ENCODE results near the gene TBC1D7. TPM values are rescaled to one million over a fixed set of nuclear protein-coding genes. Genes with fewer than 3 reads are reported as not detected.

Gene TBC1D7
- polyA plus RNA-seq, 1 experiment = 18.6 TPM

DNA sequence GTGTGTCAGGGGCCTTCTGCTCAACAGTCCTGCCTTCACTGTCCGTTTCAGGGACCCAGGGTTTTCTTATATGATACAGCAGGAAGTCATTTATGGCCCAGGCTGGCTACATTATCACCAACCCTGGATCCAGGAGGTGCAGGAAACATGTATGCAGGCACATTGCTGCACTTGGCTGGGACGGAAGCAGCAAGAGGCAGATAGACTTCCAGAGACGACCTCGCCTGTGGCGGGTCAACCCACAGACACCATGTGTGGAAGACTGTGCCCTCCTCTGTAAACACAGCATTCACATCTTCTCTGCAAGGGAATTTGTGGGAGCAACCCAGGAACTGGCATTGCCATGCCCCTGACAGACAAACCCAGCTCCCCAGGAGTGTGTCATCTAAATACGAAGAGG, 43.7 kb downstream of the TBC1D7 start:
- CTCF ChIA-PET = interaction anchor here (1.0 kb wide), 1 partner anchor 14 kb away, joined by 4 read pairs; no protein-coding TSS in a partner anchor
- no peak for TF ChIP-seq CTCF (IDR thresholded peaks at IDR 0.05; ENCODE audit: insufficient read depth, low read depth, low read length)
- H3K27me3 ChIP-seq (ENCODE audit: control insufficient read depth, insufficient read depth, low read length) = no peaks in the 10 kb centered on the region
- H3K4me3 ChIP-seq (ENCODE audit: low read depth, low read length) = no peak overlapping the region
- POLR2A ChIA-PET = no interaction called here
- no peaks in the 10 kb centered on the region for H3K36me3 ChIP-seq (ENCODE audit: control insufficient read depth, insufficient read depth, low read length)
- no peak for DNase-seq (ENCODE audit: low read depth)

DNA sequence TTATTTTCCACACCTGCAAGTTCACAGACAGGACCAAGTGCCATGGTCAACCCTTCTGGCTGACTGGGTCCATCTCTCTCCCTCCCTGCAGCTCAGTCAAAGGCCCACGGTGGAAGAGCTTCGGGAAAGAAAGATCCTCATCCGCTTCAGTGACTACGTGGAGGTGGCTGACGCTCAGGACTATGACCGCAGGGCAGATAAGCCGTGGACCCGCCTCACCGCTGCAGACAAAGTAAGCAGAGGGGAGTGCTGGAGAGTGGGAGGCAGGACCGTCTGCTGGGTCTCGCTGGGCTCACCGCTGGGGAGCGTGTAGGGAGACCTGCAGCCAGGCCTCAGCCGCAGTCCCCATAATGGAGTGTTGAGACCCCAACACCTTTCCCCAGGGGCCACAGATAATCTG, 45.0 kb downstream of the TBC1D7 start:
- H3K27me3 ChIP-seq (ENCODE audit: control insufficient read depth, insufficient read depth, low read length) = no peaks in the 10 kb centered on the region
- no peak overlapping the region for H3K4me3 ChIP-seq (ENCODE audit: low read depth, low read length)
- ChIA-PET CTCF (interaction anchor here (0.6 kb wide), 3 partner anchors 33 to 553 kb away, joined by 3 to 5 read pairs (median 3); no protein-coding TSS in a partner anchor), POLR2A (no interaction called here)
- no peak for TF ChIP-seq CTCF (IDR thresholded peaks at IDR 0.05; ENCODE audit: insufficient read depth, low read depth, low read length)
- H3K36me3 ChIP-seq (ENCODE audit: control insufficient read depth, insufficient read depth, low read length) = no peaks in the 10 kb centered on the region
- DNase-seq (ENCODE audit: low read depth) = no peak

DNA sequence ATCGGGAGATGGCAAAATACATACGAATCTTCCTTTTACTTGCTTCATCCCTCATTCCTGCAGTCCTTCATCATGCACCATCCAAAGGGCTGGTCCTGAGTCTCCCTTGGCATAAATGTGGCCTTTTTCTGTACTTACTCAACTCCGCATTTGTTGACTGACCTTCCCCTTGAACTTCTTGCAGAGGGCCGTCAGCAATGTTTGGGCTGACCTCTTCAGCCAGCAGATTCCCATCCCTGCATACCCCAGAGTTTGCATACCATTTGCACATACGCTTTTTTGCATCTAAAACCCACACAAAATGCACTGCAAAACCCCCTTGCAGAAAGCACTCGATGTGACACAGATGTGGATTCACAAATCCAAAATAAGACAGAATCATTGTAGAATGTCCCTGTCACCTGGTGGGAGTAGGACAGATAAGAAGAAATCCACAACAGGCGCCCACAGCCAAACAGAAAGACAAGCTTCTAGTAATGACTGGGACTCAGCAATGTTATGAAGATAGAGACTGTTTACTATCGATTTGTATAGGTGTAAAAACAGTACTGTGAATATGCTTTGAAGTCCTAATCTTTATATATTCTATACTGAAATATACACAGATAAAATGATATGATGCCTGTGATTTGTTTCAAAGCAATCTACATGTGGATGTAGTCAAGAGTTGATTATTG, 45.8 kb downstream of the TBC1D7 start:
- H3K27me3 ChIP-seq (ENCODE audit: control insufficient read depth, insufficient read depth, low read length) = no peaks in the 10 kb centered on the region
- CTCF ChIA-PET = interaction anchor here (0.6 to 1.1 kb wide), 3 partner anchors 10 to 76 kb away, joined by 3 read pairs; no protein-coding TSS in a partner anchor
- no peak for DNase-seq (ENCODE audit: low read depth)
- H3K4me3 ChIP-seq (ENCODE audit: low read depth, low read length) = no peak overlapping the region
- no peaks in the 10 kb centered on the region for H3K36me3 ChIP-seq (ENCODE audit: control insufficient read depth, insufficient read depth, low read length)
- POLR2A ChIA-PET = no interaction called here
- TF ChIP-seq CTCF (IDR thresholded peaks at IDR 0.05; ENCODE audit: insufficient read depth, low read depth, low read length) = no peak

DNA sequence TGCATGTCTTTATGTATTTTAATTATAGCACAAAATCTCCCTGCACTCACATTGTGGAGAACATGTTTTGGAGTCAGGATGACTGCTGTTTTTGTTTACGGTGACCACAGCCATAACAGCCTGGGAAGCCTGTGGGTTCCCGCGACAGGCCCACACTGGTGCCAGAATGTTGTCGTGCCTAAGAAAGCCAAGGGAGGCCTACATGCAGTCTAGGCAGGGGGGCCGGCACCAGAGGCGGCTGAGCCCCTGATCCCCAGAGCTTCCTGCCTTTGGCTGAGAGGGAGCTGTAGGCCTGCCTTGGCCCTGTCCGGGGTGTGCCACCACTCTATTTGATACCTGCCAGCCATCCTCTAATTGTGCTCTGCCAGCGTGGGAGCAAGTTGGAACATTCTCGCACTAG, 46.7 kb downstream of the TBC1D7 start:
- DNase-seq (ENCODE audit: low read depth) = no peak
- H3K27me3 ChIP-seq (ENCODE audit: control insufficient read depth, insufficient read depth, low read length) = no peaks in the 10 kb centered on the region
- ChIA-PET POLR2A (no interaction called here), CTCF (interaction anchor here (1.1 kb wide), 1 partner anchor 11 kb away, joined by 3 read pairs; no protein-coding TSS in a partner anchor)
- no peaks in the 10 kb centered on the region for H3K36me3 ChIP-seq (ENCODE audit: control insufficient read depth, insufficient read depth, low read length)
- TF ChIP-seq CTCF (IDR thresholded peaks at IDR 0.05; ENCODE audit: insufficient read depth, low read depth, low read length) = no peak
- no peak overlapping the region for H3K4me3 ChIP-seq (ENCODE audit: low read depth, low read length)

DNA sequence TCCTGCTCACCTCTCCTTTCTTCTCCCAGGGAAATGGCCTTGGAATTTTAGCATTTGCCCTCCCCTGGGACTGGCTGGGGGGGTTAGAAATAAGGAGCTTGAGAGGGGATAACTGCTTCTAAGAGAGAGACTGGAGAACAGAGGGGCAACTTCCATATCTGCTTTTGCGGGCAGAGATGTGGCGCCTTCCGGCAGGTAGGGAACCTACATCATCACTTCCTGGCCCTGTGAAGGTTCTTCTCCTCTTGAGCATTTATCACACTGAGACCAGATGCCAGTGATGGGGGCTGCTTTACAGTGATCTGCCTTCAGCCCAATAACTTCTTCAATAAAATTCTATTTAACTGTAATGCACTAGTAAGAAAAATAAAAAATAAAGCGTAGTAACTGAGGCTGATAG, 48.1 kb downstream of the TBC1D7 start:
- ChIA-PET POLR2A (no interaction called here), CTCF (interaction anchor here (1.3 kb wide), 1 partner anchor 51 kb away, joined by 3 read pairs; no protein-coding TSS in a partner anchor)
- DNase-seq (ENCODE audit: low read depth) = no peak
- no peaks in the 10 kb centered on the region for H3K27me3 ChIP-seq (ENCODE audit: control insufficient read depth, insufficient read depth, low read length)
- no peaks in the 10 kb centered on the region for H3K36me3 ChIP-seq (ENCODE audit: control insufficient read depth, insufficient read depth, low read length)
- H3K4me3 ChIP-seq (ENCODE audit: low read depth, low read length) = no peak overlapping the region
- TF ChIP-seq CTCF (IDR thresholded peaks at IDR 0.05; ENCODE audit: insufficient read depth, low read depth, low read length) = no peak

All from BJ (cell line).